ENCODE measurements around the gene PDPK1. TPM values are rescaled to one million over a fixed set of nuclear protein-coding genes. Genes with fewer than 3 reads are reported as not detected.

PDPK1 gene
- total RNA-seq, 1 donor, result 29.9 TPM

- peak within 1 kb of the TSS; percentile 89 for H3K4me3 ChIP-seq (ENCODE audit: low read depth, low read length)
- TF ChIP-seq CTCF (IDR thresholded peaks at IDR 0.05; ENCODE audit: insufficient read depth, low read length), result no peak
- DNase-seq (ENCODE audit: low read depth), result peak; percentile 75
Measured at GRCh38 chr16:2513405-2514332, 24.2 kb upstream of the PDPK1 start, which contains the start of gene ATP6V0C. Gene ATP6V0C (plus strand): TSS chr16:2513952. CDS start chr16:2514104, 152 bp downstream.

- peak overlapping the region; percentile 89 for H3K4me3 ChIP-seq (ENCODE audit: low read depth, low read length)
- no peak for TF ChIP-seq CTCF (IDR thresholded peaks at IDR 0.05; ENCODE audit: insufficient read depth, low read length)
- no peak for DNase-seq (ENCODE audit: low read depth)
Measured at GRCh38 chr16:2514333-2515179, 23.3 kb upstream of the PDPK1 start.

- TF ChIP-seq CTCF (IDR thresholded peaks at IDR 0.05; ENCODE audit: insufficient read depth, low read length), result no peak
- no peak for DNase-seq (ENCODE audit: low read depth)
- H3K4me3 ChIP-seq (ENCODE audit: low read depth, low read length), result peak overlapping the region; percentile 89
Measured at GRCh38 chr16:2515180-2515851, 22.5 kb upstream of the PDPK1 start.

- peak overlapping the region; percentile 32 for H3K4me3 ChIP-seq (ENCODE audit: low read depth, low read length)
- no peak for DNase-seq (ENCODE audit: low read depth)
- TF ChIP-seq CTCF (IDR thresholded peaks at IDR 0.05; ENCODE audit: insufficient read depth, low read length), result no peak
Measured at GRCh38 chr16:2516391-2517240, 21.2 kb upstream of the PDPK1 start.

- no peak for TF ChIP-seq CTCF (IDR thresholded peaks at IDR 0.05; ENCODE audit: insufficient read depth, low read length)
- no peak for DNase-seq (ENCODE audit: low read depth)
- H3K4me3 ChIP-seq (ENCODE audit: low read depth, low read length), result no peak overlapping the region
Measured at GRCh38 chr16:2517954-2518605, 19.7 kb upstream of the PDPK1 start.
